HEK293 (cell line): ENCODE results near the gene SLC35F2.
A peak's percentile ranks its signal among the peaks of the same experiment; 100 is the strongest.

ENCODE experiments used
- BCL11B ChIP-seq: fragments of 450-650 bp; formaldehyde crosslinking; IDR thresholded peaks from 2 replicates; pipeline ENCODE4 v1.5.1; 2016; ENCODE audit warnings: low read depth, missing biosample characterization, missing genetic modification characterization
- GFI1B ChIP-seq: fragments of 450-650 bp; formaldehyde crosslinking; IDR thresholded peaks from 2 replicates; pipeline ENCODE4 v1.5.1; 2016; ENCODE audit warnings: missing biosample characterization, missing genetic modification characterization
- GLIS1 ChIP-seq: fragments of 450-650 bp; formaldehyde crosslinking; IDR thresholded peaks from 2 replicates; pipeline ENCODE4 v1.5.1; 2016; ENCODE audit warnings: missing biosample characterization, missing genetic modification characterization
- MZF1 ChIP-seq: fragments of 450-650 bp; formaldehyde crosslinking; IDR thresholded peaks from 2 replicates; pipeline ENCODE4 v1.5.1; 2017; ENCODE audit warnings: missing biosample characterization, missing genetic modification characterization, borderline replicate concordance
- TRIM28 ChIP-seq: IDR thresholded peaks from 2 replicates; pipeline ENCODE4 v1.6.1; 2011; ENCODE audit warnings: low read length, control low read depth, borderline replicate concordance
- ZBTB48 ChIP-seq: fragments of 450-650 bp; formaldehyde crosslinking; IDR thresholded peaks from 2 replicates; pipeline ENCODE4 v1.5.1; 2016; ENCODE audit warnings: missing biosample characterization, missing genetic modification characterization
- ZFP37 ChIP-seq: fragments of 450-650 bp; formaldehyde crosslinking; IDR thresholded peaks from 2 replicates; pipeline ENCODE4 v1.5.1; 2016; ENCODE audit warnings: missing biosample characterization, missing genetic modification characterization
- ZFP41 ChIP-seq: fragments of 450-650 bp; formaldehyde crosslinking; IDR thresholded peaks from 2 replicates; pipeline ENCODE4 v1.5.1; 2016; ENCODE audit warnings: missing biosample characterization, missing genetic modification characterization, borderline replicate concordance
- ZFP69B ChIP-seq: fragments of 450-650 bp; formaldehyde crosslinking; IDR thresholded peaks from 2 replicates; pipeline ENCODE4 v1.5.1; 2016; ENCODE audit warnings: missing biosample characterization, missing genetic modification characterization
- ZNF121 ChIP-seq: fragments of 450-650 bp; formaldehyde crosslinking; IDR thresholded peaks from 2 replicates; pipeline ENCODE4 v1.5.1; 2016; ENCODE audit warnings: missing biosample characterization, missing genetic modification characterization
- ZNF132 ChIP-seq: fragments of 450-650 bp; formaldehyde crosslinking; IDR thresholded peaks from 2 replicates; pipeline ENCODE4 v1.5.1; 2017; ENCODE audit warnings: missing biosample characterization, missing genetic modification characterization, borderline replicate concordance
- ZNF214 ChIP-seq: fragments of 450-650 bp; formaldehyde crosslinking; IDR thresholded peaks from 2 replicates; pipeline ENCODE4 v1.5.1; 2017; ENCODE audit warnings: missing biosample characterization, mild to moderate bottlenecking, missing genetic modification characterization, borderline replicate concordance
- ZNF223 ChIP-seq: fragments of 450-650 bp; formaldehyde crosslinking; IDR thresholded peaks from 2 replicates; pipeline ENCODE4 v1.5.1; 2016; ENCODE audit warnings: missing biosample characterization, missing genetic modification characterization
- ZNF280C ChIP-seq: fragments of 450-650 bp; formaldehyde crosslinking; IDR thresholded peaks from 2 replicates; pipeline ENCODE4 v1.5.1; 2016; ENCODE audit warnings: missing biosample characterization, missing genetic modification characterization
- ZNF335 ChIP-seq: fragments of 450-650 bp; formaldehyde crosslinking; conservative IDR thresholded peaks from 2 replicates; pipeline ENCODE4 v1.5.1; 2016; ENCODE audit warnings: missing biosample characterization, missing genetic modification characterization
- ZNF544 ChIP-seq: fragments of 450-650 bp; formaldehyde crosslinking; IDR thresholded peaks from 2 replicates; pipeline ENCODE4 v1.5.0; 2017; ENCODE audit warnings: missing biosample characterization, missing genetic modification characterization
- ZNF677 ChIP-seq: fragments of 450-650 bp; IDR thresholded peaks from 2 replicates; pipeline ENCODE4 v1.5.0; 2018; ENCODE audit warnings: missing biosample characterization, mild to moderate bottlenecking, missing genetic modification characterization, moderate library complexity
- ZNF701 ChIP-seq: fragments of 450-650 bp; formaldehyde crosslinking; IDR thresholded peaks from 2 replicates; pipeline ENCODE4 v1.5.1; 2016; ENCODE audit warnings: missing biosample characterization, missing genetic modification characterization
- ZNF777 ChIP-seq: fragments of 450-650 bp; formaldehyde crosslinking; IDR thresholded peaks from 2 replicates; pipeline ENCODE4 v1.5.1; 2017; ENCODE audit warnings: missing biosample characterization, missing genetic modification characterization, borderline replicate concordance
- ZNF792 ChIP-seq: fragments of 450-650 bp; formaldehyde crosslinking; IDR thresholded peaks from 2 replicates; pipeline ENCODE4 v1.5.1; 2016; ENCODE audit warnings: missing biosample characterization, missing genetic modification characterization
- ZXDB ChIP-seq: fragments of 450-650 bp; formaldehyde crosslinking; IDR thresholded peaks from 2 replicates; pipeline ENCODE4 v1.5.1; 2016; ENCODE audit warnings: missing biosample characterization, missing genetic modification characterization
- TF ChIP-seq, protein P1 (sequence below): fragments of 450-650 bp; formaldehyde crosslinking; IDR thresholded peaks from 2 replicates; pipeline ENCODE4 v1.5.1; 2016; ENCODE audit warnings: missing biosample characterization, missing genetic modification characterization
- TF ChIP-seq, protein P2 (sequence below): fragments of 450-650 bp; formaldehyde crosslinking; IDR thresholded peaks from 2 replicates; pipeline ENCODE4 v1.5.1; 2016; ENCODE audit warnings: missing biosample characterization, missing genetic modification characterization, low read depth
- TF ChIP-seq, protein P3 (sequence below): fragments of 450-650 bp; formaldehyde crosslinking; IDR thresholded peaks from 2 replicates; pipeline ENCODE4 v1.5.1; 2016; ENCODE audit warnings: missing biosample characterization, missing genetic modification characterization
- TF ChIP-seq, protein P4 (sequence below): fragments of 450-650 bp; formaldehyde crosslinking; IDR thresholded peaks from 2 replicates; pipeline ENCODE4 v1.5.1; 2016; ENCODE audit warnings: missing biosample characterization, missing genetic modification characterization
- TF ChIP-seq, protein P5 (sequence below): fragments of 450-650 bp; formaldehyde crosslinking; IDR thresholded peaks from 2 replicates; pipeline ENCODE4 v1.5.1; 2017; ENCODE audit warnings: missing biosample characterization, mild to moderate bottlenecking, missing genetic modification characterization, moderate library complexity

SLC35F2 gene

DNA sequence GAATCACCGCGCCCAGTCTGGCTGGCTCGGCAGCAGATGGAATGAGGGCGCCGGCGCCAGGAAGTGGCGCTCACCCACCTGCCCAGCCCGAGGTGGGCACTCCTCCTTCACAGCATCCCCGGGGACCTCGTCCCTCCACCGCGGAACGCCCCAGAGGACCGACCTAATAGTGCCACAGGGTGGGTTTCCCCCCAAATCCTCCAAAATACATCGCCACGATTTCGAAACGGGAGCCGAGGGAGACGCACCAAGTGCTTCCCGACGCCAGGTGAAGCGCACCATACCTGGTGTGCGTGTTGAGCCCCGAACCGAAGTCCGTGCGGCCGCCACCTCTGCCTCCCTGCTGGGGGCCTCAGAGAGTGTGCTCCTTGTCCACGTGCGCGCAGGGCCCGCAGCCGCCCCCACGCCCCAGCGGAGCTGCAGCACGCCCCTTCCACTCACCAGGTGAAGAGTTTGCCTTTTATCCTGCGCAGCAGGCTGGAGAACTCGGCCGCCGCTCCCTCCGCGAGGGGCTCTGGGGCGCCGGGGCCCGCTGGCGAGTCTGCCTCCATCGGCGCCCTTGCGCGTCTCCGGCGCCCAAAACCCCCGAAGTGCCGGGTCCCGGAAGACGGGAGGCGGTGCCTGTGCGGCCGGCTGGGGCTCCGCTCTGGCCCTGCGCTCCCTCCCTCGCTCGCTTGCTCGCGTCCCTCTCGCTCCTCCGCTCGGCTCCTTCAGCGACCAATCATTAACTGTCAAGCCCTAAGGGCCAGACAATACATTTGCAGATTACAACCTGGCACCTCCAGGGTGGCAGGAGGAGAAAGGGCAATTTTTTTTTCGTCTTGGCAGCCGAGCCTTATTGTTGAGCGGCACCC lies at the start of gene SLC35F2 (continued):
- TF ChIP-seq, protein P1, sequence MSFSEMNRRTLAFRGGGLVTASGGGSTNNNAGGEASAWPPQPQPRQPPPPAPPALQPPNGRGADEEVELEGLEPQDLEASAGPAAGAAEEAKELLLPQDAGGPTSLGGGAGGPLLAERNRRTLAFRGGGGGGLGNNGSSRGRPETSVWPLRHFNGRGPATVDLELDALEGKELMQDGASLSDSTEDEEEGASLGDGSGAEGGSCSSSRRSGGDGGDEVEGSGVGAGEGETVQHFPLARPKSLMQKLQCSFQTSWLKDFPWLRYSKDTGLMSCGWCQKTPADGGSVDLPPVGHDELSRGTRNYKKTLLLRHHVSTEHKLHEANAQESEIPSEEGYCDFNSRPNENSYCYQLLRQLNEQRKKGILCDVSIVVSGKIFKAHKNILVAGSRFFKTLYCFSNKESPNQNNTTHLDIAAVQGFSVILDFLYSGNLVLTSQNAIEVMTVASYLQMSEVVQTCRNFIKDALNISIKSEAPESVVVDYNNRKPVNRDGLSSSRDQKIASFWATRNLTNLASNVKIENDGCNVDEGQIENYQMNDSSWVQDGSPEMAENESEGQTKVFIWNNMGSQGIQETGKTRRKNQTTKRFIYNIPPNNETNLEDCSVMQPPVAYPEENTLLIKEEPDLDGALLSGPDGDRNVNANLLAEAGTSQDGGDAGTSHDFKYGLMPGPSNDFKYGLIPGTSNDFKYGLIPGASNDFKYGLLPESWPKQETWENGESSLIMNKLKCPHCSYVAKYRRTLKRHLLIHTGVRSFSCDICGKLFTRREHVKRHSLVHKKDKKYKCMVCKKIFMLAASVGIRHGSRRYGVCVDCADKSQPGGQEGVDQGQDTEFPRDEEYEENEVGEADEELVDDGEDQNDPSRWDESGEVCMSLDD: peak; percentile 19; the same call in 1 of the 2 replicates
- TF ChIP-seq ZNF701 (tag by site-specific recombination): no peak
- TF ChIP-seq, protein P2, sequence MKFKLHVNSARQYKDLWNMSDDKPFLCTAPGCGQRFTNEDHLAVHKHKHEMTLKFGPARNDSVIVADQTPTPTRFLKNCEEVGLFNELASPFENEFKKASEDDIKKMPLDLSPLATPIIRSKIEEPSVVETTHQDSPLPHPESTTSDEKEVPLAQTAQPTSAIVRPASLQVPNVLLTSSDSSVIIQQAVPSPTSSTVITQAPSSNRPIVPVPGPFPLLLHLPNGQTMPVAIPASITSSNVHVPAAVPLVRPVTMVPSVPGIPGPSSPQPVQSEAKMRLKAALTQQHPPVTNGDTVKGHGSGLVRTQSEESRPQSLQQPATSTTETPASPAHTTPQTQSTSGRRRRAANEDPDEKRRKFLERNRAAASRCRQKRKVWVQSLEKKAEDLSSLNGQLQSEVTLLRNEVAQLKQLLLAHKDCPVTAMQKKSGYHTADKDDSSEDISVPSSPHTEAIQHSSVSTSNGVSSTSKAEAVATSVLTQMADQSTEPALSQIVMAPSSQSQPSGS (tag by site-specific recombination): no peak
- no peak for TF ChIP-seq ZNF677 (tag by site-specific recombination)
- no peak for TF ChIP-seq ZNF544 (tag by site-specific recombination)
- peak; percentile 74 for TF ChIP-seq ZBTB48
- TF ChIP-seq, protein P3, sequence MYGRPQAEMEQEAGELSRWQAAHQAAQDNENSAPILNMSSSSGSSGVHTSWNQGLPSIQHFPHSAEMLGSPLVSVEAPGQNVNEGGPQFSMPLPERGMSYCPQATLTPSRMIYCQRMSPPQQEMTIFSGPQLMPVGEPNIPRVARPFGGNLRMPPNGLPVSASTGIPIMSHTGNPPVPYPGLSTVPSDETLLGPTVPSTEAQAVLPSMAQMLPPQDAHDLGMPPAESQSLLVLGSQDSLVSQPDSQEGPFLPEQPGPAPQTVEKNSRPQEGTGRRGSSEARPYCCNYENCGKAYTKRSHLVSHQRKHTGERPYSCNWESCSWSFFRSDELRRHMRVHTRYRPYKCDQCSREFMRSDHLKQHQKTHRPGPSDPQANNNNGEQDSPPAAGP (tag by site-specific recombination): 0 out of 2 replicates have a peak, but pooled peaks have one; percentile 41
- no peak for TF ChIP-seq ZNF214 (tag by site-specific recombination)
- TF ChIP-seq ZFP41 (tag by site-specific recombination): no peak
- TF ChIP-seq, protein P4, sequence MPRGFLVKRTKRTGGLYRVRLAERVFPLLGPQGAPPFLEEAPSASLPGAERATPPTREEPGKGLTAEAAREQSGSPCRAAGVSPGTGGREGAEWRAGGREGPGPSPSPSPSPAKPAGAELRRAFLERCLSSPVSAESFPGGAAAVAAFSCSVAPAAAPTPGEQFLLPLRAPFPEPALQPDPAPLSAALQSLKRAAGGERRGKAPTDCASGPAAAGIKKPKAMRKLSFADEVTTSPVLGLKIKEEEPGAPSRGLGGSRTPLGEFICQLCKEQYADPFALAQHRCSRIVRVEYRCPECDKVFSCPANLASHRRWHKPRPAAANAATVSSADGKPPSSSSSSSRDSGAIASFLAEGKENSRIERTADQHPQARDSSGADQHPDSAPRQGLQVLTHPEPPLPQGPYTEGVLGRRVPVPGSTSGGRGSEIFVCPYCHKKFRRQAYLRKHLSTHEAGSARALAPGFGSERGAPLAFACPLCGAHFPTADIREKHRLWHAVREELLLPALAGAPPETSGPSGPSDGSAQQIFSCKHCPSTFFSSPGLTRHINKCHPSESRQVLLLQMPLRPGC (tag by site-specific recombination): no peak
- TF ChIP-seq ZFP69B (tag by site-specific recombination): peak; percentile 64
- peak; percentile 45; the same call in 1 of the 2 replicates for TF ChIP-seq ZNF777 (tag by site-specific recombination)
- TF ChIP-seq ZNF121: no peak
- no peak for TF ChIP-seq ZNF792
- peak; percentile 74 for TF ChIP-seq ZXDB
- no peak for TF ChIP-seq ZNF223 (tag by site-specific recombination)
- TF ChIP-seq BCL11B (tag by site-specific recombination): 0 out of 2 replicates have a peak, but pooled peaks have one; percentile 17
- 0 out of 2 replicates have a peak, but pooled peaks have one; percentile 17 for TF ChIP-seq MZF1
- no peak for TF ChIP-seq TRIM28
- TF ChIP-seq GFI1B (tag by site-specific recombination): no peak
- 0 out of 2 replicates have a peak, but pooled peaks have one; percentile 42 for TF ChIP-seq ZFP37 (tag by site-specific recombination)
- peak; percentile 73 for TF ChIP-seq GLIS1
- TF ChIP-seq, protein P5, sequence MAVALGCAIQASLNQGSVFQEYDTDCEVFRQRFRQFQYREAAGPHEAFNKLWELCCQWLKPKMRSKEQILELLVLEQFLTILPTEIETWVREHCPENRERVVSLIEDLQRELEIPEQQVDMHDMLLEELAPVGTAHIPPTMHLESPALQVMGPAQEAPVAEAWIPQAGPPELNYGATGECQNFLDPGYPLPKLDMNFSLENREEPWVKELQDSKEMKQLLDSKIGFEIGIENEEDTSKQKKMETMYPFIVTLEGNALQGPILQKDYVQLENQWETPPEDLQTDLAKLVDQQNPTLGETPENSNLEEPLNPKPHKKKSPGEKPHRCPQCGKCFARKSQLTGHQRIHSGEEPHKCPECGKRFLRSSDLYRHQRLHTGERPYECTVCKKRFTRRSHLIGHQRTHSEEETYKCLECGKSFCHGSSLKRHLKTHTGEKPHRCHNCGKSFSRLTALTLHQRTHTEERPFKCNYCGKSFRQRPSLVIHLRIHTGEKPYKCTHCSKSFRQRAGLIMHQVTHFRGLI: 0 out of 2 replicates have a peak, but pooled peaks have one; percentile 3
- no peak for TF ChIP-seq ZNF132
- TF ChIP-seq ZNF280C (tag by site-specific recombination): no peak
- TF ChIP-seq ZNF335 (tag by site-specific recombination): peak; percentile 93
